ENCODE measurements around the gene CAPN2.

The CAPN2 gene

GRCh38 chr1:223714849-223715603 lies 2.7 kb downstream of the CAPN2 start (continued):
- TF ChIP-seq ZBTB49 (tag by site-specific recombination; IDR thresholded peaks at IDR 0.05; ENCODE audit: low read depth) (no peak), HIC1 (tag by site-specific recombination; IDR thresholded peaks at IDR 0.05) (peak; percentile 90), ZNF670 (tag by site-specific recombination; IDR thresholded peaks at IDR 0.05; ENCODE audit: low read depth) (no peak), ZNF513 (tag by site-specific recombination; IDR thresholded peaks at IDR 0.05) (peak; percentile 64), ZEB2 (tag by site-specific recombination; IDR thresholded peaks at IDR 0.05) (peak; percentile 91), ZNF157 (tag by site-specific recombination; IDR thresholded peaks at IDR 0.05) (no peak), GLIS2 (tag by site-specific recombination; IDR thresholded peaks at IDR 0.05) (peak; percentile 70; the same call in 1 of the 2 replicates), PRDM1 (tag by site-specific recombination; IDR thresholded peaks at IDR 0.05) (peak; percentile 78), ZNF292 (tag by site-specific recombination; IDR thresholded peaks at IDR 0.05; ENCODE audit: borderline replicate concordance, low read depth) (no peak), ZSCAN30 (tag by site-specific recombination; IDR thresholded peaks at IDR 0.05) (peak; percentile 46), ZNF16 (tag by site-specific recombination; IDR thresholded peaks at IDR 0.05; ENCODE audit: low read depth) (no peak), PRDM6 (tag by site-specific recombination; IDR thresholded peaks at IDR 0.05) (no peak; the same call in 1 of the 2 replicates), ZNF571 (tag by site-specific recombination; IDR thresholded peaks at IDR 0.05) (no peak), ZNF792 (tag by site-specific recombination; IDR thresholded peaks at IDR 0.05) (peak; percentile 85; the same call in 1 of the 2 replicates), ZNF626 (tag by site-specific recombination; IDR thresholded peaks at IDR 0.05) (no peak), ZNF169 (tag by site-specific recombination; IDR thresholded peaks at IDR 0.05) (no peak), ZNF629 (tag by site-specific recombination; IDR thresholded peaks at IDR 0.05) (peak; percentile 90), ZNF600 (tag by site-specific recombination; IDR thresholded peaks at IDR 0.05) (peak; percentile 85; the same call in 1 of the 2 replicates), ZNF121 (tag by site-specific recombination; IDR thresholded peaks at IDR 0.05) (no peak), KLF7 (tag by site-specific recombination; IDR thresholded peaks at IDR 0.05; ENCODE audit: borderline replicate concordance) (no peak), RBAK (tag by site-specific recombination; IDR thresholded peaks at IDR 0.05) (no peak), YY1 (tag by site-specific recombination; IDR thresholded peaks at IDR 0.05) (no peak), MZF1 (tag by site-specific recombination; IDR thresholded peaks at IDR 0.05; ENCODE audit: borderline replicate concordance) (peak; percentile 97), INSM2 (tag by site-specific recombination; IDR thresholded peaks at IDR 0.05) (peak; percentile 77), ZNF132 (tag by site-specific recombination; IDR thresholded peaks at IDR 0.05; ENCODE audit: borderline replicate concordance) (no peak), ZNF692 (tag by site-specific recombination; IDR thresholded peaks at IDR 0.05) (peak; percentile 98), ATF2 (tag by site-specific recombination; IDR thresholded peaks at IDR 0.05; ENCODE audit: low read depth) (no peak)

Data from HEK293 (cell line).